ENCODE results near the gene DNM3.

The DNM3 gene

DNA sequence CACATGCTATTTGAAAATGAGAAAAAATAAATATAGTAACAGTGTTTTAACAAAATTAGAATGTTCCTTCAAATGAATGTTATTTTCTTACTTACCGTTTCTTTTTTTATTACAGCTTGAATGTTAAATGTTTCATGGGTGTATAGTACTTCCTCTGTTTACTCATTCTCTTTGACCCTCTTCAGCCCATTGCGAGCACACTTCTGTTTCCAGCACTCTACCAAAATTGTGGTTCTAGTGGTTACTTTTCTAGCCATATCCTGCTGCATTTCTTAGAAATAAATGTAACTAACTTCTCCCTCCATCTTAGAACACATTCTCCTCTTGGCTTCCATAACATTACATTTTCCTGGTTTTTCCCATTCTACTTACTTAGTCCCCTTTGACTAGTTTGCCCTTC is 389.2 kb downstream of the DNM3 start:
- WGBS: 92% methylated on average over 1 of the region's 2 CpGs
- Histone ChIP-seq H3K4me1 (ENCODE audit: control insufficient read depth, insufficient read depth, low read depth, low read length) (no peaks in the 10 kb centered on the region), H3K9me3 (ENCODE audit: control insufficient read depth, low read length) (no peaks in the 10 kb centered on the region), H2BK120ac (ENCODE audit: low read depth, low read length) (no peak overlapping the region), H2BK12ac (ENCODE audit: low read length in 2 of 2) (no peak overlapping the region), H2AK5ac (ENCODE audit: low read length, severe bottlenecking) (no peak overlapping the region), H3K4me2 (ENCODE audit: low read length, poor library complexity, severe bottlenecking) (no peak overlapping the region), H3K18ac (ENCODE audit: low read depth in 1 of 2, low read length in 2 of 2) (no peak overlapping the region), H3K36me3 (ENCODE audit: control insufficient read depth in 1 of 2, insufficient read depth in 2 of 2, low read depth in 1 of 2, low read length in 2 of 2) (no peaks in the 10 kb centered on the region), H3K27me3 (ENCODE audit: control insufficient read depth in 1 of 2, insufficient read depth in 1 of 2, low read length in 2 of 2) (no peaks in the 10 kb centered on the region), H2AFZ (ENCODE audit: low read depth, low read length) (no peak overlapping the region), H4K8ac (ENCODE audit: low read length) (no peak overlapping the region), H2BK5ac (ENCODE audit: low read depth, low read length, poor library complexity, severe bottlenecking) (no peak overlapping the region), H2BK15ac (ENCODE audit: low read depth, poor library complexity, severe bottlenecking) (no peak overlapping the region), H3K27ac (ENCODE audit: low read length, poor library complexity, severe bottlenecking) (no peak overlapping the region), H3K79me1 (replicated peaks; ENCODE audit: low read length, poor library complexity, severe bottlenecking) (no peaks in the 10 kb centered on the region), H3K4ac (ENCODE audit: low read depth in 1 of 2, low read length in 2 of 2) (no peak overlapping the region), H3K14ac (ENCODE audit: low read length in 2 of 2) (no peak overlapping the region), H3K23ac (ENCODE audit: low read length in 2 of 2) (no peak overlapping the region), H4K91ac (ENCODE audit: low read length) (no peak overlapping the region), H3K4me3 (ENCODE audit: insufficient read depth in 1 of 2, low read depth in 1 of 2, low read length in 2 of 2) (no peak overlapping the region), H3K9ac (ENCODE audit: low read length) (no peak overlapping the region)
- DNase-seq: no peak

DNA sequence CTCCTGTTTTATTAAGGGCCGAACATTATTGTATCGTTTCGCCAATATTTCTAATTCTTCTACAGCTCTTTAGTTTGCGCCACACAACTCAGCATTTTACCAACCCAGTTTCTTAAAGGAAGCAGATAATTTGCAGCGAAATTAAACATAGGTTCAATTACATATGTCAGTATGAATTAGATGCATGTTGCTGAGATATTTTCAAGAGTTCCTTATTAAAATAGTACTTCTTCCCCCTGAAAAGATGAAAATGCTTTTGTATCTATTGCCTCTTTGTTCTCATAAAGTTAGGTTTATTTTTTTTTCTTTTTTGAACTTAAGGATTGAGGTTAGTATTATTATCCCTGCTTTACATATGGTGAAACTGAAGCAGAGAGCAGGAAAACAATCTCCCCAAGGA is 395.7 kb downstream of the DNM3 start:
- no peak overlapping the region for H3K4me2 ChIP-seq (ENCODE audit: low read length, poor library complexity, severe bottlenecking)
- H3K27ac ChIP-seq (ENCODE audit: low read length, poor library complexity, severe bottlenecking): no peak overlapping the region
- no peak overlapping the region for H4K8ac ChIP-seq (ENCODE audit: low read length)
- no peaks in the 10 kb centered on the region for H3K27me3 ChIP-seq (ENCODE audit: control insufficient read depth in 1 of 2, insufficient read depth in 1 of 2, low read length in 2 of 2)
- H3K4me3 ChIP-seq (ENCODE audit: insufficient read depth in 1 of 2, low read depth in 1 of 2, low read length in 2 of 2): no peak overlapping the region
- H3K9ac ChIP-seq (ENCODE audit: low read length): no peak overlapping the region
- H2BK12ac ChIP-seq (ENCODE audit: low read length in 2 of 2): no peak overlapping the region
- no peak overlapping the region for H2BK5ac ChIP-seq (ENCODE audit: low read depth, low read length, poor library complexity, severe bottlenecking)
- no peak overlapping the region for H3K23ac ChIP-seq (ENCODE audit: low read length in 2 of 2)
- no peak overlapping the region for H2AFZ ChIP-seq (ENCODE audit: low read depth, low read length)
- no peaks in the 10 kb centered on the region for H3K79me1 ChIP-seq (replicated peaks; ENCODE audit: low read length, poor library complexity, severe bottlenecking)
- H4K91ac ChIP-seq (ENCODE audit: low read length): no peak overlapping the region
- WGBS: 99% methylated on average over 3 of the region's 5 CpGs
- H2BK15ac ChIP-seq (ENCODE audit: low read depth, poor library complexity, severe bottlenecking): no peak overlapping the region
- no peak overlapping the region for H3K14ac ChIP-seq (ENCODE audit: low read length in 2 of 2)
- H3K36me3 ChIP-seq (ENCODE audit: control insufficient read depth in 1 of 2, insufficient read depth in 2 of 2, low read depth in 1 of 2, low read length in 2 of 2): no peaks in the 10 kb centered on the region
- no peaks in the 10 kb centered on the region for H3K4me1 ChIP-seq (ENCODE audit: control insufficient read depth, insufficient read depth, low read depth, low read length)
- H3K18ac ChIP-seq (ENCODE audit: low read depth in 1 of 2, low read length in 2 of 2): peak overlapping the region in 1 of 2 experiments; percentile 21
- H2BK120ac ChIP-seq (ENCODE audit: low read depth, low read length): no peak overlapping the region
- no peak overlapping the region for H3K4ac ChIP-seq (ENCODE audit: low read depth in 1 of 2, low read length in 2 of 2)
- DNase-seq: no peak
- H2AK5ac ChIP-seq (ENCODE audit: low read length, severe bottlenecking): no peak overlapping the region
- no peaks in the 10 kb centered on the region for H3K9me3 ChIP-seq (ENCODE audit: control insufficient read depth, low read length)

DNA sequence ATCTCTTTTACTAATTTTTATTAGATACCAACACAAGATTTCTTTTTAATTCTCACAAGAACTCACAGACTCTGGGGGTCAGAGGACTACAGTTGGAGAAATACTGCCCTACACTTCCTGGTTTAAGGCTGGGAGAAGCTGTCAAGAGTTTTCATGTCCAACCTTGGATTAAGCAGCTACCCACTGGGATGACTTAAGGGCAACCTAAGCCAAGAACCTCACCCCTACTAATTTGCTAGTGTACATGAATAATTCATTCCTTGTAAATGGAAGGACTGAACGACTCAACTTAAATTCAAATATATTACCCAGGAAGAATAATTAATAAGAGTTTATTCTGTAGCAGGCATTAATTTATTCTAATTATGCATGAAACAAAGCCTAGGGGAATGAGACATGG is 396.9 kb downstream of the DNM3 start:
- WGBS: no CpG with 5 or more reads among the region's 1 CpG
- no peak overlapping the region for H2AK5ac ChIP-seq (ENCODE audit: low read length, severe bottlenecking)

DNA sequence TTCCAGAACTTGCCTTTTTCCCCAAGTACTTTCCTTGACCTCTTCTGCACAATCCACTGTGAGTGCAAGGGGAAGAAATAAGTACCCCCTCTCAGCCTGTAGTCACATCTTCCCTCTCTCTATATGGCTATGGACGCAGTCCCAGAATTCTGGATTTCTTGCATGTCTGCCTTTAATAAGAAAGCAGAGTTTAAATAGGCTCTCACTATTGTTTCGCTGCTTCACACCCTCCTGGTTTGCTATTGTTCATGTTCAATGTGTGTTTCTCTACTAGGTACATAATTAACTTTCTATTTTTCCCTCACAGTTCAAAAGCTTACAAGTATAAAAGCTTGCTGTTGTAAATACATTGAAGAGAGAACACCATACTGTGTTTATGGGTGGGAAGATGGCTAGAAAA is 397.7 kb downstream of the DNM3 start:
- Histone ChIP-seq H3K36me3 (ENCODE audit: control insufficient read depth in 1 of 2, insufficient read depth in 2 of 2, low read depth in 1 of 2, low read length in 2 of 2) (no peaks in the 10 kb centered on the region), H2BK120ac (ENCODE audit: low read depth, low read length) (no peak overlapping the region), H3K4me3 (ENCODE audit: insufficient read depth in 1 of 2, low read depth in 1 of 2, low read length in 2 of 2) (no peak overlapping the region), H3K9me3 (ENCODE audit: control insufficient read depth, low read length) (no peaks in the 10 kb centered on the region), H2BK12ac (ENCODE audit: low read length in 2 of 2) (no peak overlapping the region), H3K4me1 (ENCODE audit: control insufficient read depth, insufficient read depth, low read depth, low read length) (no peaks in the 10 kb centered on the region), H3K9ac (ENCODE audit: low read length) (no peak overlapping the region), H3K27ac (ENCODE audit: low read length, poor library complexity, severe bottlenecking) (no peak overlapping the region), H3K14ac (ENCODE audit: low read length in 2 of 2) (no peak overlapping the region), H2AK5ac (ENCODE audit: low read length, severe bottlenecking) (no peak overlapping the region), H4K91ac (ENCODE audit: low read length) (no peak overlapping the region), H3K18ac (ENCODE audit: low read depth in 1 of 2, low read length in 2 of 2) (no peak overlapping the region), H3K27me3 (ENCODE audit: control insufficient read depth in 1 of 2, insufficient read depth in 1 of 2, low read length in 2 of 2) (no peaks in the 10 kb centered on the region), H2BK5ac (ENCODE audit: low read depth, low read length, poor library complexity, severe bottlenecking) (no peak overlapping the region), H3K4ac (ENCODE audit: low read depth in 1 of 2, low read length in 2 of 2) (no peak overlapping the region), H4K8ac (ENCODE audit: low read length) (no peak overlapping the region), H2AFZ (ENCODE audit: low read depth, low read length) (no peak overlapping the region), H3K4me2 (ENCODE audit: low read length, poor library complexity, severe bottlenecking) (no peak overlapping the region), H2BK15ac (ENCODE audit: low read depth, poor library complexity, severe bottlenecking) (no peak overlapping the region), H3K79me1 (replicated peaks; ENCODE audit: low read length, poor library complexity, severe bottlenecking) (no peaks in the 10 kb centered on the region), H3K23ac (ENCODE audit: low read length in 2 of 2) (no peak overlapping the region)
- 100% methylated on average over 1 of the region's 2 CpGs for WGBS
- DNase-seq: no peak

More for the DNA sequence above, 396.9 kb downstream of the DNM3 start:
- no peak overlapping the region for H2BK120ac ChIP-seq (ENCODE audit: low read depth, low read length)
- H3K4ac ChIP-seq (ENCODE audit: low read depth in 1 of 2, low read length in 2 of 2): no peak overlapping the region
- H3K4me2 ChIP-seq (ENCODE audit: low read length, poor library complexity, severe bottlenecking): no peak overlapping the region
- H3K27me3 ChIP-seq (ENCODE audit: control insufficient read depth in 1 of 2, insufficient read depth in 1 of 2, low read length in 2 of 2): no peaks in the 10 kb centered on the region
- H3K36me3 ChIP-seq (ENCODE audit: control insufficient read depth in 1 of 2, insufficient read depth in 2 of 2, low read depth in 1 of 2, low read length in 2 of 2): no peaks in the 10 kb centered on the region
- H3K14ac ChIP-seq (ENCODE audit: low read length in 2 of 2): no peak overlapping the region
- H3K27ac ChIP-seq (ENCODE audit: low read length, poor library complexity, severe bottlenecking): no peak overlapping the region
- H3K23ac ChIP-seq (ENCODE audit: low read length in 2 of 2): no peak overlapping the region
- no peak for DNase-seq
- no peaks in the 10 kb centered on the region for H3K4me1 ChIP-seq (ENCODE audit: control insufficient read depth, insufficient read depth, low read depth, low read length)
- no peak overlapping the region for H2BK5ac ChIP-seq (ENCODE audit: low read depth, low read length, poor library complexity, severe bottlenecking)
- no peaks in the 10 kb centered on the region for H3K79me1 ChIP-seq (replicated peaks; ENCODE audit: low read length, poor library complexity, severe bottlenecking)
- no peak overlapping the region for H2BK12ac ChIP-seq (ENCODE audit: low read length in 2 of 2)
- no peaks in the 10 kb centered on the region for H3K9me3 ChIP-seq (ENCODE audit: control insufficient read depth, low read length)
- no peak overlapping the region for H2AFZ ChIP-seq (ENCODE audit: low read depth, low read length)
- no peak overlapping the region for H3K4me3 ChIP-seq (ENCODE audit: insufficient read depth in 1 of 2, low read depth in 1 of 2, low read length in 2 of 2)
- no peak overlapping the region for H3K9ac ChIP-seq (ENCODE audit: low read length)
- no peak overlapping the region for H3K18ac ChIP-seq (ENCODE audit: low read depth in 1 of 2, low read length in 2 of 2)
- H4K8ac ChIP-seq (ENCODE audit: low read length): no peak overlapping the region
- no peak overlapping the region for H2BK15ac ChIP-seq (ENCODE audit: low read depth, poor library complexity, severe bottlenecking)
- no peak overlapping the region for H4K91ac ChIP-seq (ENCODE audit: low read length)
